ENCODE data around the gene AGK. TPM values are rescaled to one million over a fixed set of nuclear protein-coding genes. Genes with fewer than 3 reads are reported as not detected.

AGK gene
- total RNA-seq, 4 donors from 2014 or later = 17.3 to 22.5 (median 19.7) TPM

DNA sequence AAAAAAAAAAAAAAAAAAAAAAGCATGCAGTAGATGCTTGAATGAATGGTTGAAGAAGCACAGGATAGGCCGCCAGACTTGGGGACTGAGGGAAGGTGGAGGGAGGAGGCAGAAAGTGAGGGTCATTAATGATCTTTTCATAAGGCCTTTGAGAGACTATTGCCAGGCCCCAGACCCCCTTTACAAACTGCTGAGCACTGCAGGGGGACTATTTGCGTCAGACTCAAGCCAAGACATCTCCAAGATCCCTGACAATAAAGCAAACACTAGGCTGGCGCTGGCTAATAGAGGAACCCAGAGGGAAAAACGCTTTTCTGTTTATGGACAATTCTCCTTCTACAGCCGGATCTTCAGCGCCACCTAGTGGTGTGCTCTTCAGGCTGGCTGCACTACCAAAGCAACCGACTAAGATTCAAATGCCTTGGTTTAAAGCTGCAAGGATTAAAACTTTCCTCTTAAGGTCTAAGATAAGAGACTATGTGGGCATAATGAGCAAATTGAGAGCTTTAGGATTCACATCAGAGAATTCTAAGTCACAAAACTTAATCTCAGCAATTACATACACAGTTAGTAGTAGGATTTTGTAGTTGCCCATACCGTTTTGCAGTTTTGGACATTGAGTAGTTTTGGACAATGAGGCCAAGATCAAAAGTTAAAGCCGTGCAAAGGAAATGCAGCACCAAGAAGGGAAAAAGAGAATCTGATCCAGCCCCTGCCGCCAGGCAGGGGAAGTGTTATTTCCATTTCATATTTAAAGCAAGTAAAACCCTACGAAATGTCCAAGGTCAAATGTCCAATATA lies 17.9 kb upstream of the AGK start:
- ATAC-seq (ENCODE audit: low FRiP score) = peak; percentile 76
- TF ChIP-seq, protein P1, sequence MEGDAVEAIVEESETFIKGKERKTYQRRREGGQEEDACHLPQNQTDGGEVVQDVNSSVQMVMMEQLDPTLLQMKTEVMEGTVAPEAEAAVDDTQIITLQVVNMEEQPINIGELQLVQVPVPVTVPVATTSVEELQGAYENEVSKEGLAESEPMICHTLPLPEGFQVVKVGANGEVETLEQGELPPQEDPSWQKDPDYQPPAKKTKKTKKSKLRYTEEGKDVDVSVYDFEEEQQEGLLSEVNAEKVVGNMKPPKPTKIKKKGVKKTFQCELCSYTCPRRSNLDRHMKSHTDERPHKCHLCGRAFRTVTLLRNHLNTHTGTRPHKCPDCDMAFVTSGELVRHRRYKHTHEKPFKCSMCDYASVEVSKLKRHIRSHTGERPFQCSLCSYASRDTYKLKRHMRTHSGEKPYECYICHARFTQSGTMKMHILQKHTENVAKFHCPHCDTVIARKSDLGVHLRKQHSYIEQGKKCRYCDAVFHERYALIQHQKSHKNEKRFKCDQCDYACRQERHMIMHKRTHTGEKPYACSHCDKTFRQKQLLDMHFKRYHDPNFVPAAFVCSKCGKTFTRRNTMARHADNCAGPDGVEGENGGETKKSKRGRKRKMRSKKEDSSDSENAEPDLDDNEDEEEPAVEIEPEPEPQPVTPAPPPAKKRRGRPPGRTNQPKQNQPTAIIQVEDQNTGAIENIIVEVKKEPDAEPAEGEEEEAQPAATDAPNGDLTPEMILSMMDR (IDR thresholded peaks at IDR 0.05) = peak in 2 of 3 donors; percentile 57 to 59
- peak; percentile 38 for DNase-seq (ENCODE audit: low spot score)

DNA sequence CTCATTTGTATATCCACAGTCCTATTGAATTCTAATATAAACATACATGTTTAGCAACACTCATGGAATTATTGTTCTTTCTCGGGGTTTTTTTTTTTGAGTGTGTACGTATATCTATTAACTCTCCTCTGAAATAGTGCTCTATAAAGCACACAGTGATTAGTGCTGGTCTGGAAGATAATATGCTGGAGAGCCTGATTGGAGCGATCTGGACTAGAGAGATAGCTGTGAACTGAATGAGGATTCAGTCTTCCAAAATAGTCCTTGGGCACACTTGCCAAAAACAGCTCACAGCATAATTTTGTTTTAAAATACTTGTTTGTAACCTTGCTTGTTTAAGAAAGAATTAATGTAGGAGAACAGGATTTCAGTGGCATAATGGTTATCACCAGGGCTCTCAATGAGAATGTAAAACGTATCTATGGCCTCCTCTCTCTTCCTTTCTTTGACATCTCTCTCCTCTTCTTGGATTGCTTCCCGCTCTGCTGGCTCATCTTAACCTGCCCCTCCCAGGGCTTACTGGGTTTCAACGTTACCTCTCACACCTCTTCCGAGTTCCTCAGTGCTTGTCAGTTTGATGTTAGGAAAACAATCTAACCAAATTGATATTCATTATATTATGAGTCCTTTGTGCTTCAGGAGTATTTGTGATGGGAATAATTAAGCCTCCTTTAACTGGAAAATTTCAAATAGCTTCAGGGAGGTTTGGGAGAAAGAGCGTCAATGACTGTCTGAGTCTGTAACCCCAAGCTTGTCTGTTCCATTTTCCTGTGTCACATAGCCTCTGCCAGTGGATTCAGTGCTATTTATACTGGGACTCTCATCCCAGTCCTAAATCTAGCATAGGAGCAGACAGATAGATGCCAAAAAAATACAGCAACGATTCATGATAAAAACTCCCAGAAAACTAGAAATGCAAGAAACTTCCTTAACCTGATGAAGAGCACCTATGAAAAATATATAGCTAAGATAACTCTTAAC lies 16.2 kb upstream of the AGK start:
- TF ChIP-seq, protein P1 (IDR thresholded peaks at IDR 0.05) = no peak
- DNase-seq (ENCODE audit: low spot score) = no peak
- no peak for ATAC-seq (ENCODE audit: low FRiP score)

DNA sequence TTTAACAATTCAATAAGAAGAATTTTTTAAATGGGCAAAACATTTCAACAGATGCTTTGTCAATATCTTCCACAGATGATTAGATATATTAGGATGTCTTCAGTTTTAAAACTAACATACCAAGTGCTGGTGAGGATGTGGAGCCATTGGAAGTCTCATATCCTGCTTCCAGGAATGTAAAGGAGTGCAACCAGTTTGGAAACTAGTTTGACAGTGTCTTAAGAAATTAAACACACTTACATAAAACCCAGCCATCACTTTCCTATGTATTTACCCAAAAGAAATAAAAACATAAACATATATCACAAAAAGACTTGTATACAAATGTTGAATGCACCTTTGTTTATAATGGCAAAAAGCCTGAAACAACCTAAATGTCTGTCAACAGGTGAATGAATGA lies 13.3 kb upstream of the AGK start:
- ATAC-seq (ENCODE audit: low FRiP score) (no peak), DNase-seq (ENCODE audit: low spot score) (no peak)
- TF ChIP-seq, protein P1 (IDR thresholded peaks at IDR 0.05) = no peak

DNA sequence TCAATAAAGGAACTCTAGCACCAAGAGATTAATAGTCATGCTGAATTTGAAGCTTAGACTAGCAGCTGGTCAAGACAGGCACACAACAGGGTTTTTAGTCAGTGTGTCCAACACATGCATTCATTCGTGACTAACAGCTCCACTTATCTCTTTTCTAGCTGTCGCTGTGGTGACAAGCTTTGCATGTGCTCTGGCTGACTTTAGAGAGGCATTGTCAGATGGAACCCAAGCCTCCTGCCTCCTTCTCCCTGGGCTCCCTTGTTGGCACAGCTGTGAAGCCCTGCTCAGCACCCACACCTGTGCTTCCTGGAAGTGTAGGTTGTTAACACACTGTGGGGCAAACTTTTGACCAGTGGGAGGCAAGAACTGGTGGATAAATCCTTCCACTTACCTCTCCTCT lies 9.8 kb upstream of the AGK start:
- DNase-seq (ENCODE audit: low spot score) (no peak), ATAC-seq (ENCODE audit: low FRiP score) (no peak)
- TF ChIP-seq, protein P1 (IDR thresholded peaks at IDR 0.05) = no peak

DNA sequence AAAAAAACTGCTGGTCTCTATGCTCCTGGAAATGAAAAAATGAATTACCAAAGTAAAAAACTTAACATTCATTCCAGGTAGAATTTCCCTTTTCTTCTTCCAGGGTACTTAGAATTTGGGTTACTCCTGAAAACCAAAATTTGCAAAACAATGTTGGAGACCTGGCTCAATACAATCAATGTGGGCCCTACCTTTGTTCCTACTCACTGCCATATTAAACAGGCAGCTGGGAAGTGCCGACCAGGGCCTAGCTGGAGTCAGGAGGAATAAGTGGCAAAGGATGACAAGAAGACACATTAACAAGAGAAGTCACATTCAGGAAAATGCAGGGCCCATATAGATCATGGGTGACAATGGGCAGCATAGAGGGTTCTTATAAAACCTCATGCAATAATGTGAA lies 6.4 kb upstream of the AGK start:
- ATAC-seq (ENCODE audit: low FRiP score) (no peak), DNase-seq (ENCODE audit: low spot score) (no peak)
- TF ChIP-seq, protein P1 (IDR thresholded peaks at IDR 0.05) = no peak

DNA sequence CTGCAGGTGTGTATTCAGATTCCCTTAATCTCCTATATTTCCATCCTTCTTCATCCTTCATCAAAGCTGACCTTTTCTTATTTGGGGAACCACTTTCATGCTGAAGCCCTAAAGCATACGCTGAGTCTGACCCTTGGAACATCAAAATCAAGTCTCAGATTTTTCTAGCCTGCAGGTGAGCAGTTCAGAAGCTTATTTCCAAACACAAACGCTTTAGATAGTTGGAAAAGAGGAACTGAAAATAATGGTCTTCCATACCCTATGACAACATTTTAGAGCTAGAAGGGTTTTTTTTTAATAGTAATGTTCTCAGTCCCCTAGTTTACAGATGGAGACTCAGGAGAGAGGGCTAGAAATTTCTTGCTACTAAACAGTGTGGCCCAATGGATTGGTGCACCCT lies 1.6 kb upstream of the AGK start:
- DNase-seq (ENCODE audit: low spot score) = no peak
- ATAC-seq (ENCODE audit: low FRiP score) = no peak
- TF ChIP-seq, protein P1 (IDR thresholded peaks at IDR 0.05) = no peak
